SK-N-SH (cell line): Measurements from ENCODE around the gene ZDHHC7. TPM values are rescaled to one million over a fixed set of nuclear protein-coding genes. Genes with fewer than 3 reads are reported as not detected.

Experiments
- CTCF ChIA-PET: fragments of 300-600, 350-600 bp; formaldehyde crosslinking; extraction: SDS; loops from one replicate; lab custom pipeline; 2021; lab: Yijun Ruan, JAX
- POLR2A ChIA-PET: fragments of 350-600 bp; sonication (Branson Sonifier 250); formaldehyde crosslinking; extraction: SDS; loops from one replicate; lab custom pipeline; 2020; ENCODE audit warnings: antibody characterized with exemption, inconsistent platforms; lab: Yijun Ruan, JAX
- DNase-seq: peaks from one replicate; pipeline ENCODE4 v3.0.0; 2012
- H2AFZ ChIP-seq: fragments of 200-600 bp; sonication (generic); 2 replicates; pipeline ENCODE4 v1.8.1; 2016; ENCODE audit warnings: antibody characterized with exemption, mild to moderate bottlenecking, low read depth
- H3F3A ChIP-seq: fragments of 200-600 bp; sonication (generic); replicated peaks from 2 replicates; pipeline ENCODE3; 2016; ENCODE audit warnings: antibody characterized with exemption, mild to moderate bottlenecking; ENCODE audit not compliant: insufficient read depth
- H3K27ac ChIP-seq, 2 experiments: fragments of 200-500 bp in 1 of 2; fragments of 200-600 bp in 1 of 2; sonication (Bioruptor generic) in 1 of 2; sonication (generic), shearing (Covaris generic) in 1 of 2; 2 replicates each; pipeline versions ENCODE4 v1.5.1 to v1.6.1; 2014 to 2016; ENCODE audit warnings: low read depth in 2 of 2, inconsistent platforms in 1 of 2, low read length in 1 of 2, mild to moderate bottlenecking in 1 of 2, mixed read lengths in 1 of 2
- H3K27me3 ChIP-seq: fragments of 200-600 bp; sonication (generic), shearing (Covaris generic); 2 replicates; pipeline ENCODE4 v1.6.1; 2016; ENCODE audit warnings: mixed run types; ENCODE audit not compliant: insufficient read depth
- H3K36me3 ChIP-seq, 2 experiments: fragments of 200-500 bp in 1 of 2; fragments of 200-600 bp in 1 of 2; sonication (Bioruptor generic) in 1 of 2; sonication (generic) in 1 of 2; replicated peaks in 1 of 2; 2 replicates each; pipeline versions ENCODE3 to v1.5.1; 2014 to 2016; ENCODE audit warnings: low read length in 1 of 2, mild to moderate bottlenecking in 1 of 2; ENCODE audit not compliant: insufficient read depth in 2 of 2, control insufficient read depth in 1 of 2
- H3K4me1 ChIP-seq, 2 experiments: fragments of 200-500 bp in 1 of 2; fragments of 200-600 bp in 1 of 2; sonication (Bioruptor generic) in 1 of 2; sonication (generic), shearing (Covaris generic) in 1 of 2; 2 replicates each; pipeline versions ENCODE4 v1.5.1 to v1.6.1; 2014 to 2016; ENCODE audit warnings: low read depth in 1 of 2, low read length in 1 of 2, mixed run types in 1 of 2; ENCODE audit not compliant: insufficient read depth in 2 of 2, control insufficient read depth in 1 of 2
- H3K4me2 ChIP-seq: fragments of 200-600 bp; sonication (generic), shearing (Covaris generic); 2 replicates; pipeline ENCODE4 v1.6.1; 2017; ENCODE audit warnings: mixed run types
- H3K4me3 ChIP-seq, 2 experiments: fragments of 200-500 bp in 1 of 2; fragments of 200-600 bp in 1 of 2; sonication (Bioruptor generic) in 1 of 2; sonication (generic), shearing (Covaris generic) in 1 of 2; 2 replicates each; pipeline versions ENCODE4 v1.5.1 to v1.8.1; 2014 to 2016; ENCODE audit warnings: low read depth in 2 of 2, inconsistent platforms in 1 of 2, low read length in 1 of 2, mild to moderate bottlenecking in 1 of 2, mixed read lengths in 1 of 2, moderate library complexity in 1 of 2
- H3K79me2 ChIP-seq: fragments of 200-600 bp; sonication (generic); 2 replicates; pipeline ENCODE4 v1.8.1; 2017; ENCODE audit warnings: mild to moderate bottlenecking; ENCODE audit not compliant: insufficient read depth
- H3K9ac ChIP-seq: fragments of 200-600 bp; sonication (generic); 2 replicates; pipeline ENCODE4 v1.6.1; 2017; ENCODE audit warnings: mixed run types
- H3K9me2 ChIP-seq: fragments of 200-600 bp; sonication (generic); 2 replicates; pipeline ENCODE4 v1.6.1; 2017; ENCODE audit warnings: mixed run types
- H3K9me3 ChIP-seq: fragments of 200-600 bp; sonication (generic); 2 replicates; pipeline ENCODE4 v1.6.1; 2017; ENCODE audit warnings: mixed run types, mild to moderate bottlenecking, moderate library complexity
- H4K20me1 ChIP-seq: fragments of 200-600 bp; sonication (generic); 2 replicates; pipeline ENCODE4 v1.6.1; 2017; ENCODE audit warnings: mild to moderate bottlenecking, mixed run types; ENCODE audit not compliant: insufficient read depth
- CHD2 ChIP-seq: fragments of 150-350 bp; IDR thresholded peaks from 2 replicates; pipeline ENCODE4 v1.6.1; 2018; ENCODE audit warnings: low read length; ENCODE audit not compliant: partially characterized antibody
- ELF1 ChIP-seq: IDR thresholded peaks from 2 replicates; pipeline ENCODE4 v1.4.0; 2012
- FOXM1 ChIP-seq: IDR thresholded peaks from 2 replicates; pipeline ENCODE4 v1.4.0; 2012; ENCODE audit warnings: low read depth, mild to moderate bottlenecking
- GATA2 ChIP-seq: sonication (generic); formaldehyde crosslinking; IDR thresholded peaks from 2 replicates; pipeline ENCODE4 v1.5.0; 2020; ENCODE audit warnings: mild to moderate bottlenecking, missing genetic modification reagents
- MAX ChIP-seq: IDR thresholded peaks from 2 replicates; pipeline ENCODE4 v1.4.0; 2012; ENCODE audit warnings: low read depth
- MEF2A ChIP-seq: IDR thresholded peaks from 2 replicates; pipeline ENCODE4 v1.4.0; 2012; ENCODE audit warnings: low read depth, borderline replicate concordance
- MXI1 ChIP-seq: IDR thresholded peaks from 2 replicates; pipeline ENCODE4 v1.6.1; 2012; ENCODE audit warnings: mild to moderate bottlenecking, low read depth, low read length, improper control_type of control experiment
- NRF1 ChIP-seq: IDR thresholded peaks from 2 replicates; pipeline ENCODE4 v1.6.1; 2012; ENCODE audit warnings: low read depth, mild to moderate bottlenecking, low read length
- RFX5 ChIP-seq: IDR thresholded peaks from 2 replicates; pipeline ENCODE4 v1.6.1; 2012; ENCODE audit warnings: mild to moderate bottlenecking, improper control_type of control experiment, low read length
- RXRA ChIP-seq: IDR thresholded peaks from 2 replicates; pipeline ENCODE4 v1.4.0; 2012; ENCODE audit warnings: low read depth, mild to moderate bottlenecking, borderline replicate concordance
- SIN3A ChIP-seq: IDR thresholded peaks from 2 replicates; pipeline ENCODE4 v1.6.1; 2012; ENCODE audit warnings: low read depth, mild to moderate bottlenecking, low read length, moderate library complexity, borderline replicate concordance
- SMC3 ChIP-seq: IDR thresholded peaks from 2 replicates; pipeline ENCODE4 v1.6.1; 2012; ENCODE audit warnings: low read depth, low read length, improper control_type of control experiment
- TAF1 ChIP-seq: IDR thresholded peaks from 2 replicates; pipeline ENCODE4 v1.6.1; 2012; ENCODE audit warnings: low read depth, mild to moderate bottlenecking, low read length, moderate library complexity, borderline replicate concordance
- TEAD4 ChIP-seq: IDR thresholded peaks from 2 replicates; pipeline ENCODE4 v1.4.0; 2012; ENCODE audit warnings: mild to moderate bottlenecking, borderline replicate concordance; ENCODE audit not compliant: insufficient read depth
- YY1 ChIP-seq: IDR thresholded peaks from 2 replicates; pipeline ENCODE4 v1.4.0; 2012; ENCODE audit warnings: low read depth, mild to moderate bottlenecking
- WGBS: methylation state at CpG from one replicate; pipeline ENCODE4 v1.1.6; 2017; ENCODE audit warnings: low lambda C conversion rate; 5-methylcytosine and 5-hydroxymethylcytosine counted together
- polyA plus RNA-seq, 3 experiments: library from polyadenylated mRNA; depleted of rRNA; stranded (reverse); fragments of >200 nt; gene quantifications; 2 replicates each; pipeline ENCODE4 v1.2.3, GENCODE V29; 2012
- TF ChIP-seq, protein P1 (sequence below): IDR thresholded peaks from 2 replicates; pipeline ENCODE4 v1.4.0; 2012; ENCODE audit warnings: low read depth, borderline replicate concordance
- TF ChIP-seq, protein P2 (sequence below): IDR thresholded peaks from 2 replicates; pipeline ENCODE4 v1.4.0; 2012; ENCODE audit warnings: low read depth, borderline replicate concordance
- TF ChIP-seq, protein P3 (sequence below): fragments of 150-350 bp; IDR thresholded peaks from 2 replicates; pipeline ENCODE4 v1.6.1; 2016; ENCODE audit warnings: mild to moderate bottlenecking, low read depth, low read length

The ZDHHC7 gene
- polyA plus RNA-seq, 1 of the 3 experiments (the other 2 are of a cell fraction), result 114 TPM

- TF ChIP-seq, protein P1, sequence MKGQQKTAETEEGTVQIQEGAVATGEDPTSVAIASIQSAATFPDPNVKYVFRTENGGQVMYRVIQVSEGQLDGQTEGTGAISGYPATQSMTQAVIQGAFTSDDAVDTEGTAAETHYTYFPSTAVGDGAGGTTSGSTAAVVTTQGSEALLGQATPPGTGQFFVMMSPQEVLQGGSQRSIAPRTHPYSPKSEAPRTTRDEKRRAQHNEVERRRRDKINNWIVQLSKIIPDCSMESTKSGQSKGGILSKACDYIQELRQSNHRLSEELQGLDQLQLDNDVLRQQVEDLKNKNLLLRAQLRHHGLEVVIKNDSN, result no peak
- TF ChIP-seq, all 33 proteins: peak for 0
These were observed 46.8 kb downstream of the ZDHHC7 start (continued) for GRCh38 chr16:84964386-84965128.

GRCh38 chr16:84963066-84963465 lies 48.3 kb downstream of the ZDHHC7 start:
- 77% methylated on average over 8 of the region's 8 CpGs for WGBS
- Histone ChIP-seq H3F3A (no peaks in the 10 kb centered on the region), H3K27me3 (no peaks in the 10 kb centered on the region), H4K20me1 (no peaks in the 10 kb centered on the region), H3K79me2 (no peaks in the 10 kb centered on the region), H3K4me3 (no peak overlapping the region), H2AFZ (no peak overlapping the region), H3K27ac (no peak overlapping the region), H3K4me2 (no peak overlapping the region), H3K9me3 (no peaks in the 10 kb centered on the region), H3K4me1 (peaks cover 0 to 2% of the 10 kb centered on the region in 2 experiments; a peak in 1 of 4 replicates), H3K36me3 (no peaks in the 10 kb centered on the region), H3K9me2 (no peaks in the 10 kb centered on the region), H3K9ac (no peak overlapping the region)
- POLR2A ChIA-PET, result no interaction called here
- TF ChIP-seq, protein P2, sequence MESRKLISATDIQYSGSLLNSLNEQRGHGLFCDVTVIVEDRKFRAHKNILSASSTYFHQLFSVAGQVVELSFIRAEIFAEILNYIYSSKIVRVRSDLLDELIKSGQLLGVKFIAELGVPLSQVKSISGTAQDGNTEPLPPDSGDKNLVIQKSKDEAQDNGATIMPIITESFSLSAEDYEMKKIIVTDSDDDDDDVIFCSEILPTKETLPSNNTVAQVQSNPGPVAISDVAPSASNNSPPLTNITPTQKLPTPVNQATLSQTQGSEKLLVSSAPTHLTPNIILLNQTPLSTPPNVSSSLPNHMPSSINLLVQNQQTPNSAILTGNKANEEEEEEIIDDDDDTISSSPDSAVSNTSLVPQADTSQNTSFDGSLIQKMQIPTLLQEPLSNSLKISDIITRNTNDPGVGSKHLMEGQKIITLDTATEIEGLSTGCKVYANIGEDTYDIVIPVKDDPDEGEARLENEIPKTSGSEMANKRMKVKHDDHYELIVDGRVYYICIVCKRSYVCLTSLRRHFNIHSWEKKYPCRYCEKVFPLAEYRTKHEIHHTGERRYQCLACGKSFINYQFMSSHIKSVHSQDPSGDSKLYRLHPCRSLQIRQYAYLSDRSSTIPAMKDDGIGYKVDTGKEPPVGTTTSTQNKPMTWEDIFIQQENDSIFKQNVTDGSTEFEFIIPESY, result no peak
- TF ChIP-seq MEF2A, result no peak
- no peak for TF ChIP-seq NRF1
- no peak for TF ChIP-seq TEAD4
- TF ChIP-seq CHD2, result no peak
- TF ChIP-seq, protein P3, sequence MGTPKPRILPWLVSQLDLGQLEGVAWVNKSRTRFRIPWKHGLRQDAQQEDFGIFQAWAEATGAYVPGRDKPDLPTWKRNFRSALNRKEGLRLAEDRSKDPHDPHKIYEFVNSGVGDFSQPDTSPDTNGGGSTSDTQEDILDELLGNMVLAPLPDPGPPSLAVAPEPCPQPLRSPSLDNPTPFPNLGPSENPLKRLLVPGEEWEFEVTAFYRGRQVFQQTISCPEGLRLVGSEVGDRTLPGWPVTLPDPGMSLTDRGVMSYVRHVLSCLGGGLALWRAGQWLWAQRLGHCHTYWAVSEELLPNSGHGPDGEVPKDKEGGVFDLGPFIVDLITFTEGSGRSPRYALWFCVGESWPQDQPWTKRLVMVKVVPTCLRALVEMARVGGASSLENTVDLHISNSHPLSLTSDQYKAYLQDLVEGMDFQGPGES, result no peak
- TF ChIP-seq FOXM1, result no peak
- TF ChIP-seq SIN3A, result no peak
- TF ChIP-seq, protein P1, result no peak
- TF ChIP-seq MXI1, result no peak
- no peak for TF ChIP-seq YY1
- TF ChIP-seq GATA2 (CRISPR knock-in tag), result no peak
- TF ChIP-seq MAX, result no peak
- no peak for TF ChIP-seq SMC3
- no peak for TF ChIP-seq TAF1
- no peak for TF ChIP-seq RFX5
- no peak for TF ChIP-seq ELF1
- TF ChIP-seq RXRA, result no peak
- DNase-seq, result no peak
- CTCF ChIA-PET, result interaction anchor here (0.9 to 13.4 kb wide), 12 partner anchors 9 to 291 kb away, joined by 3 to 428 read pairs (median 5); no protein-coding TSS in a partner anchor
